LNCAP (cell line): Measurements from ENCODE around the gene HEBP2.

ENCODE experiments used
- TF ChIP-seq, protein P1 (sequence below): fragments of 450-650 bp; IDR thresholded peaks from 2 replicates; pipeline ENCODE4 v1.5.1; 2017; ENCODE audit warnings: mild to moderate bottlenecking

The HEBP2 gene

DNA sequence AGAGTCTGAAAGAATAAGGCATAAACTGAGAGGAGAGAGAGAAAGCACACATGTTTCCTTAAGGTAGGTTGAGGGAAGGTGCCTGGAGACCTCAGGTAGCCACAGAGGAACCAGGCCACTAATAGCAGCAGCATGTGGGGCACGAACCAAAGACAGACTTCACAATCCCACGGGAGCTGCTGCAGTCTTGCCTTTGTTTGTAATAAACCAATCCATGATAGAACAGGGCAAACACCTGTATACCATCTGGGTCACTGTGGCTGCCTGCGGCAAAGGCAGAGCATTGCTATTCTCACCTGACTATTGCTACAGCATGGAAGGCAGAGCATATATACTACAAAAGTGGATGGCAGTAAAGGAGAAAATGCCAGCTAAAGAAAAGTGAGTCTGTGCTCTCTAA lies 36.3 kb downstream of the HEBP2 start:
- TF ChIP-seq, protein P1, sequence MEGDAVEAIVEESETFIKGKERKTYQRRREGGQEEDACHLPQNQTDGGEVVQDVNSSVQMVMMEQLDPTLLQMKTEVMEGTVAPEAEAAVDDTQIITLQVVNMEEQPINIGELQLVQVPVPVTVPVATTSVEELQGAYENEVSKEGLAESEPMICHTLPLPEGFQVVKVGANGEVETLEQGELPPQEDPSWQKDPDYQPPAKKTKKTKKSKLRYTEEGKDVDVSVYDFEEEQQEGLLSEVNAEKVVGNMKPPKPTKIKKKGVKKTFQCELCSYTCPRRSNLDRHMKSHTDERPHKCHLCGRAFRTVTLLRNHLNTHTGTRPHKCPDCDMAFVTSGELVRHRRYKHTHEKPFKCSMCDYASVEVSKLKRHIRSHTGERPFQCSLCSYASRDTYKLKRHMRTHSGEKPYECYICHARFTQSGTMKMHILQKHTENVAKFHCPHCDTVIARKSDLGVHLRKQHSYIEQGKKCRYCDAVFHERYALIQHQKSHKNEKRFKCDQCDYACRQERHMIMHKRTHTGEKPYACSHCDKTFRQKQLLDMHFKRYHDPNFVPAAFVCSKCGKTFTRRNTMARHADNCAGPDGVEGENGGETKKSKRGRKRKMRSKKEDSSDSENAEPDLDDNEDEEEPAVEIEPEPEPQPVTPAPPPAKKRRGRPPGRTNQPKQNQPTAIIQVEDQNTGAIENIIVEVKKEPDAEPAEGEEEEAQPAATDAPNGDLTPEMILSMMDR = no peak

DNA sequence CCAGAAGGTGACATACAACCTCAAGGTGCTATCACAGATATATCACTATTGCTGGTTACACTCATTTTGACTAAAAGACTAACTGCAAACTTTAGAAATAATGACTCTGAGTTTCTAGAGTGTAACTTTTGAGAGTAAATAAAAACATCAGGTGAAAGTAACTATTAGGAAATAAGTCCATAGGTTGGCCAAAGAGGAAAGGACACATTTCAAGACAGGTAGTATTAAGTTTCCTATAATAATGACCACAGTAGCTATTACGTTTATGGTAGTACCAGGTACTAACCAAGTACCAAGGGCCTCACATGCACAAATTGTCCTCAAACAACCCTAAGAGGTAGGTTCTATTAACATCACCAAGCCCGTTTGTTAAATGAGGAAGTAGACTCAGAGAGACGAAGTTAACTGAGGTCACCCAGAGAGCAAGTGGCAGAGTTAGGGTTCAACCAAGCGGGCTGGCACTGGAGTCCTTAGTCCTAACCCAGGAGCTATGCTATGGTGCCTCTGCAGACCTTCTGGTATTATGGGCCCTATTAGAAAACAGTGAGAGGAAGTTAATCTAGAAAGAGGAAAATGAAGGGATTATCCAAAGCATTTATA lies 36.8 kb downstream of the HEBP2 start:
- TF ChIP-seq, protein P1 = no peak

DNA sequence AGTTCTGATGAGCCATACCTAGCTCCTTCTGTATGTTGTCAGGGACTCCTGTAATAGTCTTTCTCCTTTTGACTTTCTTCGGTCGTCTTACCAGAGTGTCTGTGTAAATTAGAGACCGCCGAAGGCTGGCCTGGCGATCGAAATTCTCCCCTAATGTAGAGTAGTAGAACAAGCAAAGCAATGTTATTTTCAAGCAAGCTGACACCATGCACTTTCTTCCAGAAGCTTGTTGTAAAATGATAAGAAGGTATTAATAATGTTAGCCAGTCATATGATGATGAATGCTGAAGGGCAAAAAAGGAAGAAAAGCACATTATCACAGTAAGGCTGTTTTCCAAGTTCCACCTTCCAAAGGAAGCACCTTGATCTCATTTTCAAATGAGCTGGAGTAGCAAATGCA lies 37.9 kb downstream of the HEBP2 start:
- TF ChIP-seq, protein P1 = no peak

DNA sequence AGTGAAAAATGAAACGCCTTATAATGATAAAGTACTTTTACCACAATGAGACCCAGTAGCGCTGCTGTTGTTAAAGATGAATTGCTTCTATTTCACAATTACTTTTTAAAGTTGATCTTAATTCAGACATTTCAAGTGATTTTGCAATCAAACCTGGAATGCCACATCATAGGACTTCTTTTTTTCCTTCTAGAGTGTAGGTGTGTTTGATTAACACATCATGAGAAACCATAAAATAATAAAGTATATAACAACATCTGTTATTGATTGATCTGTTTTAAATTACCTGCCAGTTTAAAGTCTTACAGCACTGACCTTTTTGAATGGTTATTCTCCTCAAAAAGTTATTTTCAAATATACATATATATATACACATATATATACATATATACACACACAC lies 38.6 kb downstream of the HEBP2 start:
- TF ChIP-seq, protein P1 = no peak

DNA sequence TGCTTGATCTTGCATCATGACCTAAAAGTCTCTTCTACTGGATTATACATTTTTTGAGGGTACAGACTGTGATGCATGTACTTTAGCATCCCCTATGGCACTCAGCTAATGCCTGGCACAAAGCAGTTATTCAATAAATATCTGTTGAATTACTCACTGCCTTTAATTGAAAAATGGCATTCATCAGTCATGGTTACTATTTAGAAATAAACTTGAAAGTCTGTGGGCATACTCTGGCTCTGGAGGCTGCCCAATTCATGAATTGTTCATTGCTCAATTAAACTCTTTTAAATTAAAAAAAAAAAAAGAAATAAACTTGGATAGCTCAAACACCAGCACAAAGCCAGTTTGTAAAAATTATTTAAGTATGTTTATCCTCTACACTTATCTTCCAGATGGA lies 40.0 kb downstream of the HEBP2 start:
- TF ChIP-seq, protein P1 = no peak

DNA sequence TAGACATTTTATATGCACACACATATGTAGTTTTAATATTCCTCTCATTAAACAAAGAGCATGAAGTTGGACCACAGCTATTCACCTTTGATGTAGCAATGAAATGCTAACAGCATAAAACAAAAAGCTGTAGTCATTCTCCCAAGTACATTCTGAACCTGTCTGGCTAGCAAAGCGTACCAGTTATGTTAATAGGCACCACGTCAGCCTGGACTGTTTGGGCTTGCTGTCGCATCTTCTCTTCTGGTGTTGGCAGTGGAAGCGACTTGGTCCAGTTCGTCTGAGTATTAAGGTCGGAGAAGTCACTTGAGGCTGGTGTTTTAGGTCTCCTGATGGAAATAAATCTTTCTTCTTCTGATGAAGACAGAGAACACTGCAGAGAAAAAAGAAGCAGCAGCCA lies 42.8 kb downstream of the HEBP2 start:
- TF ChIP-seq, protein P1 = no peak

DNA sequence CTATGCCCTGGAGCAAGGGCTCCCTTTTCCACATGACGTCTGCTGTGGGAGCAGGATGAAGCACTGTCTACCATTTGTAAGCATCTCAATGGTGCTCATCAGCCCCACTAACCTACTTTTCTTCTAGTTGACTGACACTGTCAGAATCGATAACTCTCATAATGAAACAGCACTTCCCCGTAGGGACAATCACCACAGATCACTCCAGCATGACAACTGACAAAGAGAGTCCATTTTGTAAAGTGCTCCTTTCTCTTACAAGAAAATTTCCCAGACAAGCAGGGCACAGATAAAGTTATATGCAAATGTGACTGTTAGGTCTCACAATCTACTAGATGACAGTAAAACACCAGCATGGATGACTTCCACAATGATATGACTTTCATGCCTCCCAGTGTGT lies 46.4 kb downstream of the HEBP2 start:
- TF ChIP-seq, protein P1 = no peak

DNA sequence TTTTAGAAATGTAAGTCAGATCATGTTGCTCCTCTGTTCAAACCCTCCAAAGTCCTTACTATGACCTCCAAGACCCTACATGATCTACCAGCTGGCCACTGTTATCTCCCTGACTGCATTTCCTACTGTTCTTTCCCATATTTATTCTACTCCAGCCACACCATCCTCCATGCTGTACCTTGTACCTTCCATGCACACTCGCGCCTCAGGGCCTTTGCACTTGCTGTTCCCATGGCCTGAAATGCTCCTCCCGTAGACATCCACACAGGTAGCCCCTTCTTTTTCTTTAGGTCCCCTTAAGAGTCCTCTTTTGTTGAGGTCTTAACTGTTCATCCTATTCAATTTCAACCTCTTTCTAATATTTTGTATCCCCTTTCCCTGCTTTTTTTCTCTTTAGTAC lies 47.0 kb downstream of the HEBP2 start:
- TF ChIP-seq, protein P1 = no peak
